HG03025 (cell line): ENCODE results near the gene EML1.
"Not testable (repeated sequence)": the region's sequence is repeated elsewhere in the genome, so short reads cannot be mapped to it uniquely, and the experiment has no call there.

Source experiments
- ATAC-seq: cut with Tn5 transposase; IDR thresholded peaks from one replicate; pipeline ENCODE4 v1.9.1; 2021; ENCODE audit warnings: mild to moderate bottlenecking, moderate library complexity; ENCODE audit not compliant: unreplicated experiment, low FRiP score

EML1 gene

GRCh38 chr14:99755068-99755405 lies 38.2 kb upstream of the EML1 start:
- ATAC-seq = no peak

GRCh38 chr14:99755629-99756603 lies 37.3 kb upstream of the EML1 start:
- ATAC-seq = no peak

GRCh38 chr14:99756796-99757195 lies 36.4 kb upstream of the EML1 start:
- ATAC-seq = no peak

- no peak for ATAC-seq
Observed at GRCh38 chr14:99757331-99758070, 35.7 kb upstream of the EML1 start.

- no peak for ATAC-seq
Observed at GRCh38 chr14:99758121-99758821, 34.9 kb upstream of the EML1 start.

- ATAC-seq = no peak
Observed at GRCh38 chr14:99758872-99759545, 34.2 kb upstream of the EML1 start.

- ATAC-seq = no peak
Observed at GRCh38 chr14:99759546-99759925, 33.7 kb upstream of the EML1 start.

GRCh38 chr14:99760817-99761216 lies 32.4 kb upstream of the EML1 start:
- no peak for ATAC-seq

GRCh38 chr14:99762911-99763310 lies 30.3 kb upstream of the EML1 start:
- ATAC-seq = not testable (repeated sequence)

- ATAC-seq = no peak
Observed at GRCh38 chr14:99763527-99764221, 29.5 kb upstream of the EML1 start.

- ATAC-seq = no peak
Observed at GRCh38 chr14:99764222-99764706, 28.9 kb upstream of the EML1 start.

- no peak for ATAC-seq
Observed at GRCh38 chr14:99768381-99768780, 24.8 kb upstream of the EML1 start.

- ATAC-seq = no peak
Observed at GRCh38 chr14:99769123-99769522, 24.1 kb upstream of the EML1 start.

- ATAC-seq = no peak
Observed at GRCh38 chr14:99769799-99770198, 23.4 kb upstream of the EML1 start.

GRCh38 chr14:99772371-99773283 lies 20.6 kb upstream of the EML1 start:
- no peak for ATAC-seq

GRCh38 chr14:99773521-99774497 lies 19.4 kb upstream of the EML1 start:
- ATAC-seq = no peak

- no peak for ATAC-seq
Observed at GRCh38 chr14:99774556-99775307, 18.5 kb upstream of the EML1 start.
